Measurements from ENCODE around the gene TRANK1. TPM values are rescaled to one million over a fixed set of nuclear protein-coding genes. Genes with fewer than 3 reads are reported as not detected.
"Not testable (repeated sequence)": the region's sequence is repeated elsewhere in the genome, so short reads cannot be mapped to it uniquely, and the experiment has no call there.

TRANK1 gene
- total RNA-seq, 1 donor from 2014 or later, result 16.4 TPM

- no peaks in the 10 kb centered on the region for H3K9me3 Mint-ChIP-seq (ENCODE audit: low read depth)
- no peaks in the 10 kb centered on the region for H3K36me3 Mint-ChIP-seq (ENCODE audit: insufficient read depth)
- no peak overlapping the region for H3K4me3 Mint-ChIP-seq (ENCODE audit: low read depth)
- no peak overlapping the region for H3K27ac Mint-ChIP-seq
- H3K4me1 Mint-ChIP-seq (ENCODE audit: low read depth), result peaks cover 5% of the 10 kb centered on the region
- TF ChIP-seq CTCF (IDR thresholded peaks at IDR 0.05; ENCODE audit: unreplicated experiment), result peak; percentile 10
- no peaks in the 10 kb centered on the region for H3K27me3 Mint-ChIP-seq
- DNase-seq (ENCODE audit: low spot score, unreplicated experiment), result no peak
These were observed 12.2 kb upstream of the TRANK1 start for GRCh38 chr3:36957063-36957462.

GRCh38 chr3:36956155-36956554, 11.3 kb upstream of the TRANK1 start:
- DNase-seq (ENCODE audit: low spot score, unreplicated experiment), result no peak
- H3K4me3 Mint-ChIP-seq (ENCODE audit: low read depth), result no peak overlapping the region

GRCh38 chr3:36954452-36955134, 9.7 kb upstream of the TRANK1 start:
- Mint-ChIP-seq H3K4me3 (ENCODE audit: low read depth) (no peak overlapping the region), H3K27ac (no peak overlapping the region), H3K4me1 (ENCODE audit: low read depth) (peaks cover 5% of the 10 kb centered on the region), H3K27me3 (no peaks in the 10 kb centered on the region), H3K9me3 (ENCODE audit: low read depth) (no peaks in the 10 kb centered on the region), H3K36me3 (ENCODE audit: insufficient read depth) (no peaks in the 10 kb centered on the region)
- no peak for DNase-seq (ENCODE audit: low spot score, unreplicated experiment)
- TF ChIP-seq CTCF (IDR thresholded peaks at IDR 0.05; ENCODE audit: unreplicated experiment), result no peak

More at GRCh38 chr3:36956155-36956554, 11.3 kb upstream of the TRANK1 start:
- Mint-ChIP-seq H3K9me3 (ENCODE audit: low read depth) (no peaks in the 10 kb centered on the region), H3K36me3 (ENCODE audit: insufficient read depth) (no peaks in the 10 kb centered on the region), H3K27me3 (no peaks in the 10 kb centered on the region), H3K27ac (no peak overlapping the region), H3K4me1 (ENCODE audit: low read depth) (peaks cover 5% of the 10 kb centered on the region)
- TF ChIP-seq CTCF (IDR thresholded peaks at IDR 0.05; ENCODE audit: unreplicated experiment), result no peak

- H3K27ac Mint-ChIP-seq; H3K4me3 Mint-ChIP-seq (ENCODE audit: low read depth); DNase-seq (ENCODE audit: low spot score, unreplicated experiment); H3K36me3 Mint-ChIP-seq (ENCODE audit: insufficient read depth); H3K4me1 Mint-ChIP-seq (ENCODE audit: low read depth): not testable (repeated sequence)
- Mint-ChIP-seq H3K9me3 (ENCODE audit: low read depth) (peaks cover 14% of the 10 kb centered on the region), H3K27me3 (peaks cover 13% of the 10 kb centered on the region)
These were observed 3.0 kb upstream of the TRANK1 start for GRCh38 chr3:36947814-36948213.

- no peak overlapping the region for H3K27ac Mint-ChIP-seq
- H3K9me3 Mint-ChIP-seq (ENCODE audit: low read depth), result peaks cover 14% of the 10 kb centered on the region
- peak overlapping the region; percentile 73 for H3K4me3 Mint-ChIP-seq (ENCODE audit: low read depth)
- no peak for DNase-seq (ENCODE audit: low spot score, unreplicated experiment)
- peaks cover 13% of the 10 kb centered on the region for H3K27me3 Mint-ChIP-seq
- H3K36me3 Mint-ChIP-seq (ENCODE audit: insufficient read depth), result peaks cover 10% of the 10 kb centered on the region
- TF ChIP-seq CTCF (IDR thresholded peaks at IDR 0.05; ENCODE audit: unreplicated experiment), result no peak
- peaks cover 16% of the 10 kb centered on the region for H3K4me1 Mint-ChIP-seq (ENCODE audit: low read depth)
These were observed 603 bp upstream of the TRANK1 start for GRCh38 chr3:36945333-36945980.
